ELF-1 (cell line): Measurements from ENCODE around the gene MACF1.
A peak's percentile ranks its signal among the peaks of the same experiment; 100 is the strongest.

ENCODE experiments used
- DNase-seq: peaks from one replicate; pipeline ENCODE4 v3.0.0-alpha.2; 2016; ENCODE audit warnings: low read depth, low spot score

MACF1 gene

GRCh38 chr1:39213511-39214002, 9.1 kb downstream of the MACF1 start:
- DNase-seq, result peak; percentile 30

- peak; percentile 93 for DNase-seq
Measured at GRCh38 chr1:39214021-39214713, 9.7 kb downstream of the MACF1 start.

GRCh38 chr1:39214714-39214997, 10.2 kb downstream of the MACF1 start:
- no peak for DNase-seq

- peak; percentile 44 for DNase-seq
Measured at GRCh38 chr1:39214998-39215873, 10.7 kb downstream of the MACF1 start.

- no peak for DNase-seq
Measured at GRCh38 chr1:39216771-39217170, 12.3 kb downstream of the MACF1 start.

- no peak for DNase-seq
Measured at GRCh38 chr1:39220891-39221870, 16.7 kb downstream of the MACF1 start.

- no peak for DNase-seq
Measured at GRCh38 chr1:39224295-39224829, 19.9 kb downstream of the MACF1 start.

- DNase-seq, result no peak
Measured at GRCh38 chr1:39226836-39227235, 22.3 kb downstream of the MACF1 start.

- no peak for DNase-seq
Measured at GRCh38 chr1:39228252-39228651, 23.8 kb downstream of the MACF1 start.

- no peak for DNase-seq
Measured at GRCh38 chr1:39229504-39229903, 25.0 kb downstream of the MACF1 start.

GRCh38 chr1:39230261-39231190, 26.0 kb downstream of the MACF1 start:
- peak; percentile 43 for DNase-seq

- DNase-seq, result no peak
Measured at GRCh38 chr1:39236971-39237370, 32.5 kb downstream of the MACF1 start.

- DNase-seq, result no peak
Measured at GRCh38 chr1:39238476-39238875, 34.0 kb downstream of the MACF1 start.

- DNase-seq, result no peak
Measured at GRCh38 chr1:39239968-39240367, 35.5 kb downstream of the MACF1 start.

- no peak for DNase-seq
Measured at GRCh38 chr1:39243302-39243701, 38.8 kb downstream of the MACF1 start.

GRCh38 chr1:39250460-39251240, 46.2 kb downstream of the MACF1 start:
- no peak for DNase-seq

GRCh38 chr1:39255222-39255621, 50.7 kb downstream of the MACF1 start:
- no peak for DNase-seq

GRCh38 chr1:39258146-39258924, 53.8 kb downstream of the MACF1 start:
- DNase-seq, result peak; percentile 87

GRCh38 chr1:39258925-39259244, 54.4 kb downstream of the MACF1 start:
- DNase-seq, result no peak
